SK-N-SH (cell line): ENCODE data around the gene ORC5. TPM values are rescaled to one million over a fixed set of nuclear protein-coding genes. Genes with fewer than 3 reads are reported as not detected.
A peak's percentile ranks its signal among the peaks of the same experiment; 100 is the strongest.

Experiments
- CTCF ChIA-PET: fragments of 300-600, 350-600 bp; formaldehyde crosslinking; extraction: SDS; loops from one replicate; lab custom pipeline; 2021; lab: Yijun Ruan, JAX
- POLR2A ChIA-PET: fragments of 350-600 bp; sonication (Branson Sonifier 250); formaldehyde crosslinking; extraction: SDS; loops from one replicate; lab custom pipeline; 2020; ENCODE audit warnings: antibody characterized with exemption, inconsistent platforms; lab: Yijun Ruan, JAX
- DNase-seq: peaks from one replicate; pipeline ENCODE4 v3.0.0; 2012
- H2AFZ ChIP-seq: fragments of 200-600 bp; sonication (generic); 2 replicates; pipeline ENCODE4 v1.8.1; 2016; ENCODE audit warnings: antibody characterized with exemption, mild to moderate bottlenecking, low read depth
- H3F3A ChIP-seq: fragments of 200-600 bp; sonication (generic); replicated peaks from 2 replicates; pipeline ENCODE3; 2016; ENCODE audit warnings: antibody characterized with exemption, mild to moderate bottlenecking; ENCODE audit not compliant: insufficient read depth
- H3K27ac ChIP-seq, 2 experiments: fragments of 200-500 bp in 1 of 2; fragments of 200-600 bp in 1 of 2; sonication (Bioruptor generic) in 1 of 2; sonication (generic), shearing (Covaris generic) in 1 of 2; 2 replicates each; pipeline versions ENCODE4 v1.5.1 to v1.6.1; 2014 to 2016; ENCODE audit warnings: low read depth in 2 of 2, inconsistent platforms in 1 of 2, low read length in 1 of 2, mild to moderate bottlenecking in 1 of 2, mixed read lengths in 1 of 2
- H3K27me3 ChIP-seq: fragments of 200-600 bp; sonication (generic), shearing (Covaris generic); 2 replicates; pipeline ENCODE4 v1.6.1; 2016; ENCODE audit warnings: mixed run types; ENCODE audit not compliant: insufficient read depth
- H3K36me3 ChIP-seq, 2 experiments: fragments of 200-500 bp in 1 of 2; fragments of 200-600 bp in 1 of 2; sonication (Bioruptor generic) in 1 of 2; sonication (generic) in 1 of 2; replicated peaks in 1 of 2; 2 replicates each; pipeline versions ENCODE3 to v1.5.1; 2014 to 2016; ENCODE audit warnings: low read length in 1 of 2, mild to moderate bottlenecking in 1 of 2; ENCODE audit not compliant: insufficient read depth in 2 of 2, control insufficient read depth in 1 of 2
- H3K4me1 ChIP-seq, 2 experiments: fragments of 200-500 bp in 1 of 2; fragments of 200-600 bp in 1 of 2; sonication (Bioruptor generic) in 1 of 2; sonication (generic), shearing (Covaris generic) in 1 of 2; 2 replicates each; pipeline versions ENCODE4 v1.5.1 to v1.6.1; 2014 to 2016; ENCODE audit warnings: low read depth in 1 of 2, low read length in 1 of 2, mixed run types in 1 of 2; ENCODE audit not compliant: insufficient read depth in 2 of 2, control insufficient read depth in 1 of 2
- H3K4me2 ChIP-seq: fragments of 200-600 bp; sonication (generic), shearing (Covaris generic); 2 replicates; pipeline ENCODE4 v1.6.1; 2017; ENCODE audit warnings: mixed run types
- H3K4me3 ChIP-seq, 2 experiments: fragments of 200-500 bp in 1 of 2; fragments of 200-600 bp in 1 of 2; sonication (Bioruptor generic) in 1 of 2; sonication (generic), shearing (Covaris generic) in 1 of 2; 2 replicates each; pipeline versions ENCODE4 v1.5.1 to v1.8.1; 2014 to 2016; ENCODE audit warnings: low read depth in 2 of 2, inconsistent platforms in 1 of 2, low read length in 1 of 2, mild to moderate bottlenecking in 1 of 2, mixed read lengths in 1 of 2, moderate library complexity in 1 of 2
- H3K79me2 ChIP-seq: fragments of 200-600 bp; sonication (generic); 2 replicates; pipeline ENCODE4 v1.8.1; 2017; ENCODE audit warnings: mild to moderate bottlenecking; ENCODE audit not compliant: insufficient read depth
- H3K9ac ChIP-seq: fragments of 200-600 bp; sonication (generic); 2 replicates; pipeline ENCODE4 v1.6.1; 2017; ENCODE audit warnings: mixed run types
- H3K9me2 ChIP-seq: fragments of 200-600 bp; sonication (generic); 2 replicates; pipeline ENCODE4 v1.6.1; 2017; ENCODE audit warnings: mixed run types
- H3K9me3 ChIP-seq: fragments of 200-600 bp; sonication (generic); 2 replicates; pipeline ENCODE4 v1.6.1; 2017; ENCODE audit warnings: mixed run types, mild to moderate bottlenecking, moderate library complexity
- H4K20me1 ChIP-seq: fragments of 200-600 bp; sonication (generic); 2 replicates; pipeline ENCODE4 v1.6.1; 2017; ENCODE audit warnings: mild to moderate bottlenecking, mixed run types; ENCODE audit not compliant: insufficient read depth
- CHD2 ChIP-seq: fragments of 150-350 bp; IDR thresholded peaks from 2 replicates; pipeline ENCODE4 v1.6.1; 2018; ENCODE audit warnings: low read length; ENCODE audit not compliant: partially characterized antibody
- EP300 ChIP-seq, 2 experiments: IDR thresholded peaks; 2 replicates each; pipeline versions ENCODE4 v1.4.0 to v1.6.1; 2012; ENCODE audit warnings: borderline replicate concordance in 1 of 2, low read depth in 1 of 2, low read length in 1 of 2
- GATA2 ChIP-seq: sonication (generic); formaldehyde crosslinking; IDR thresholded peaks from 2 replicates; pipeline ENCODE4 v1.5.0; 2020; ENCODE audit warnings: mild to moderate bottlenecking, missing genetic modification reagents
- JUND ChIP-seq: IDR thresholded peaks from 2 replicates; pipeline ENCODE4 v1.4.0; 2012
- NRF1 ChIP-seq: IDR thresholded peaks from 2 replicates; pipeline ENCODE4 v1.6.1; 2012; ENCODE audit warnings: low read depth, mild to moderate bottlenecking, low read length
- PBX3 ChIP-seq: IDR thresholded peaks from 2 replicates; pipeline ENCODE4; 2012
- RCOR1 ChIP-seq: fragments of 150-350 bp; IDR thresholded peaks from 2 replicates; pipeline ENCODE4 v1.6.1; 2017; ENCODE audit warnings: antibody characterized with exemption, low read length
- SIN3A ChIP-seq: IDR thresholded peaks from 2 replicates; pipeline ENCODE4 v1.6.1; 2012; ENCODE audit warnings: low read depth, mild to moderate bottlenecking, low read length, moderate library complexity, borderline replicate concordance
- SMC3 ChIP-seq: IDR thresholded peaks from 2 replicates; pipeline ENCODE4 v1.6.1; 2012; ENCODE audit warnings: low read depth, low read length, improper control_type of control experiment
- TAF1 ChIP-seq: IDR thresholded peaks from 2 replicates; pipeline ENCODE4 v1.6.1; 2012; ENCODE audit warnings: low read depth, mild to moderate bottlenecking, low read length, moderate library complexity, borderline replicate concordance
- TCF12 ChIP-seq: IDR thresholded peaks from 2 replicates; pipeline ENCODE4 v1.4.0; 2012
- TEAD4 ChIP-seq: IDR thresholded peaks from 2 replicates; pipeline ENCODE4 v1.4.0; 2012; ENCODE audit warnings: mild to moderate bottlenecking, borderline replicate concordance; ENCODE audit not compliant: insufficient read depth
- WGBS: methylation state at CpG from one replicate; pipeline ENCODE4 v1.1.6; 2017; ENCODE audit warnings: low lambda C conversion rate; 5-methylcytosine and 5-hydroxymethylcytosine counted together
- polyA plus RNA-seq, 3 experiments: library from polyadenylated mRNA; depleted of rRNA; stranded (reverse); fragments of >200 nt; gene quantifications; 2 replicates each; pipeline ENCODE4 v1.2.3, GENCODE V29; 2012
- TF ChIP-seq, protein P1 (sequence below): fragments of 150-350 bp; IDR thresholded peaks from 2 replicates; pipeline ENCODE4 v1.6.1; 2017; ENCODE audit warnings: antibody characterized with exemption, low read length, low read depth, borderline replicate concordance
- TF ChIP-seq, protein P2 (sequence below): IDR thresholded peaks from 2 replicates; pipeline ENCODE4 v1.6.1; 2012; ENCODE audit warnings: mild to moderate bottlenecking, low read depth, low read length, moderate library complexity

The ORC5 gene
- polyA plus RNA-seq, 1 of the 3 experiments (the other 2 are of a cell fraction), result 4.7 TPM

DNA sequence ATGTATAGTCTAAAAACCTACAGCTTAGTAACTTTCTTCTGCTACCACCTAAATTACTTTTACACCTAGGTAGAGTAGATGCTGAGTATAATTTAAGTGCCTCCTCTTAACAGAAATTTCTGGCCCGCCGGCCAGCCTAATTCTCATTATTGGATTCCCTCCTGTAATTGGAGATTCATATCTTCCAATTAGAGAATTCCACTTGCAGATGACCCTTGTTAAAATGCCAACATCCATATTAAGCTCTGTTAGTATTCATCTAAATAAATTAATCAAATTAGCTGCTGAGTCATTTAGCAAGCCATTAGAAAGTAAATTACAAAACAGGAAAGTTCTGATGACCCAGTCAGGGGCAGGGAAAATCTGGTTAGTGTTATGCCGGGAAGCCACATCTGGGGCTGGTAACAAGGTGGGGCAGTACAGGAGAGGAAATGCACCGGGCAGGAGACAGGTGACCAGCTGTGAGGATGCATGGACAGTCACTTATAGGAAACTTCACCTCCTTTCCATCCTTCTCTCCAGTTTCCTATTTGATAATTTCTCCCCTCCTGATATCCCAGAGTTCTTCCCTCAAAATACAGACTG lies 82.8 kb downstream of the ORC5 start:
- H3K4me3 ChIP-seq, result no peak overlapping the region
- H4K20me1 ChIP-seq, result no peaks in the 10 kb centered on the region
- no peaks in the 10 kb centered on the region for H3K79me2 ChIP-seq
- peak; percentile 17; the same call in 1 of the 2 replicates for TF ChIP-seq TCF12
- peak; percentile 65 for TF ChIP-seq CHD2
- TF ChIP-seq JUND, result no peak; the same call in 1 of the 2 replicates
- peak in 1 of 2 experiments; percentile 81; a peak in 2 of 4 replicates for TF ChIP-seq EP300 (IDR thresholded peaks at IDR 0.05; ENCODE audit: borderline replicate concordance in 1 of 2, low read depth in 1 of 2, low read length in 1 of 2)
- TF ChIP-seq PBX3, result no peak
- TF ChIP-seq TEAD4, result peak; percentile 42; the same call in 1 of the 2 replicates
- TF ChIP-seq SIN3A, result no peak
- TF ChIP-seq, protein P1, sequence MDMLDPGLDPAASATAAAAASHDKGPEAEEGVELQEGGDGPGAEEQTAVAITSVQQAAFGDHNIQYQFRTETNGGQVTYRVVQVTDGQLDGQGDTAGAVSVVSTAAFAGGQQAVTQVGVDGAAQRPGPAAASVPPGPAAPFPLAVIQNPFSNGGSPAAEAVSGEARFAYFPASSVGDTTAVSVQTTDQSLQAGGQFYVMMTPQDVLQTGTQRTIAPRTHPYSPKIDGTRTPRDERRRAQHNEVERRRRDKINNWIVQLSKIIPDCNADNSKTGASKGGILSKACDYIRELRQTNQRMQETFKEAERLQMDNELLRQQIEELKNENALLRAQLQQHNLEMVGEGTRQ, result no peak
- TF ChIP-seq NRF1, result no peak
- peak; percentile 97 for TF ChIP-seq RCOR1
- TF ChIP-seq GATA2 (CRISPR knock-in tag), result peak; percentile 35
- TF ChIP-seq, all 33 proteins: peak for 6
- peak overlapping the region in 1 of 2 experiments; percentile 89; a peak in 2 of 4 replicates for H3K27ac ChIP-seq
- ChIA-PET CTCF (interaction anchor here (0.6 to 1.9 kb wide), 7 partner anchors 11 to 601 kb away, joined by 3 to 6 read pairs (median 3); no protein-coding TSS in a partner anchor), POLR2A (no interaction called here)
- H3K4me1 ChIP-seq, result peaks cover 8 to 31% of the 10 kb centered on the region in 2 experiments; a peak in 3 of 4 replicates
- H3K27me3 ChIP-seq, result no peaks in the 10 kb centered on the region
- no peak overlapping the region for H3K9ac ChIP-seq
- peaks cover 28 to 36% of the 10 kb centered on the region in 2 experiments for H3K36me3 ChIP-seq
- DNase-seq, result peak; percentile 24
- H3F3A ChIP-seq, result peaks cover 10% of the 10 kb centered on the region
- H2AFZ ChIP-seq, result no peak overlapping the region
- 43% methylated on average over 4 of the region's 4 CpGs for WGBS
- H3K4me2 ChIP-seq, result no peak overlapping the region
- H3K9me2 ChIP-seq, result no peaks in the 10 kb centered on the region
- no peaks in the 10 kb centered on the region for H3K9me3 ChIP-seq

GRCh38 chr7:104124469-104124868 lies 83.3 kb downstream of the ORC5 start:
- Histone ChIP-seq H3K9me2 (no peaks in the 10 kb centered on the region), H3K9ac (no peak overlapping the region), H3K9me3 (no peaks in the 10 kb centered on the region)
- TF ChIP-seq SMC3 (no peak), TAF1 (no peak), GATA2 (CRISPR knock-in tag) (no peak), JUND (peak; percentile 16; the same call in 1 of the 2 replicates)
- TF ChIP-seq, protein P2, sequence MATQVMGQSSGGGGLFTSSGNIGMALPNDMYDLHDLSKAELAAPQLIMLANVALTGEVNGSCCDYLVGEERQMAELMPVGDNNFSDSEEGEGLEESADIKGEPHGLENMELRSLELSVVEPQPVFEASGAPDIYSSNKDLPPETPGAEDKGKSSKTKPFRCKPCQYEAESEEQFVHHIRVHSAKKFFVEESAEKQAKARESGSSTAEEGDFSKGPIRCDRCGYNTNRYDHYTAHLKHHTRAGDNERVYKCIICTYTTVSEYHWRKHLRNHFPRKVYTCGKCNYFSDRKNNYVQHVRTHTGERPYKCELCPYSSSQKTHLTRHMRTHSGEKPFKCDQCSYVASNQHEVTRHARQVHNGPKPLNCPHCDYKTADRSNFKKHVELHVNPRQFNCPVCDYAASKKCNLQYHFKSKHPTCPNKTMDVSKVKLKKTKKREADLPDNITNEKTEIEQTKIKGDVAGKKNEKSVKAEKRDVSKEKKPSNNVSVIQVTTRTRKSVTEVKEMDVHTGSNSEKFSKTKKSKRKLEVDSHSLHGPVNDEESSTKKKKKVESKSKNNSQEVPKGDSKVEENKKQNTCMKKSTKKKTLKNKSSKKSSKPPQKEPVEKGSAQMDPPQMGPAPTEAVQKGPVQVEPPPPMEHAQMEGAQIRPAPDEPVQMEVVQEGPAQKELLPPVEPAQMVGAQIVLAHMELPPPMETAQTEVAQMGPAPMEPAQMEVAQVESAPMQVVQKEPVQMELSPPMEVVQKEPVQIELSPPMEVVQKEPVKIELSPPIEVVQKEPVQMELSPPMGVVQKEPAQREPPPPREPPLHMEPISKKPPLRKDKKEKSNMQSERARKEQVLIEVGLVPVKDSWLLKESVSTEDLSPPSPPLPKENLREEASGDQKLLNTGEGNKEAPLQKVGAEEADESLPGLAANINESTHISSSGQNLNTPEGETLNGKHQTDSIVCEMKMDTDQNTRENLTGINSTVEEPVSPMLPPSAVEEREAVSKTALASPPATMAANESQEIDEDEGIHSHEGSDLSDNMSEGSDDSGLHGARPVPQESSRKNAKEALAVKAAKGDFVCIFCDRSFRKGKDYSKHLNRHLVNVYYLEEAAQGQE, result no peak
- TF ChIP-seq, all 33 proteins: peak for 1
- H3K79me2 ChIP-seq, result no peaks in the 10 kb centered on the region
- peak overlapping the region in 1 of 2 experiments; percentile 53; a peak in 3 of 4 replicates for H3K27ac ChIP-seq
- CTCF ChIA-PET, result interaction anchor here (0.6 to 1.7 kb wide), 4 partner anchors 14 to 600 kb away, joined by 3 to 5 read pairs (median 4); no protein-coding TSS in a partner anchor
- no peak for DNase-seq
- H3K36me3 ChIP-seq, result peaks cover 23 to 31% of the 10 kb centered on the region in 2 experiments
- H3K4me3 ChIP-seq, result no peak overlapping the region
- H3K27me3 ChIP-seq, result no peaks in the 10 kb centered on the region
- no peak overlapping the region for H2AFZ ChIP-seq
- H3K4me2 ChIP-seq, result no peak overlapping the region
- peaks cover 6% of the 10 kb centered on the region for H3F3A ChIP-seq
- H4K20me1 ChIP-seq, result no peaks in the 10 kb centered on the region
- H3K4me1 ChIP-seq, result peaks cover 8 to 31% of the 10 kb centered on the region in 2 experiments; a peak in 3 of 4 replicates
- POLR2A ChIA-PET, result no interaction called here
- 75% methylated on average over 3 of the region's 3 CpGs for WGBS
